ENCODE results near the gene PRUNE2.

DNA sequence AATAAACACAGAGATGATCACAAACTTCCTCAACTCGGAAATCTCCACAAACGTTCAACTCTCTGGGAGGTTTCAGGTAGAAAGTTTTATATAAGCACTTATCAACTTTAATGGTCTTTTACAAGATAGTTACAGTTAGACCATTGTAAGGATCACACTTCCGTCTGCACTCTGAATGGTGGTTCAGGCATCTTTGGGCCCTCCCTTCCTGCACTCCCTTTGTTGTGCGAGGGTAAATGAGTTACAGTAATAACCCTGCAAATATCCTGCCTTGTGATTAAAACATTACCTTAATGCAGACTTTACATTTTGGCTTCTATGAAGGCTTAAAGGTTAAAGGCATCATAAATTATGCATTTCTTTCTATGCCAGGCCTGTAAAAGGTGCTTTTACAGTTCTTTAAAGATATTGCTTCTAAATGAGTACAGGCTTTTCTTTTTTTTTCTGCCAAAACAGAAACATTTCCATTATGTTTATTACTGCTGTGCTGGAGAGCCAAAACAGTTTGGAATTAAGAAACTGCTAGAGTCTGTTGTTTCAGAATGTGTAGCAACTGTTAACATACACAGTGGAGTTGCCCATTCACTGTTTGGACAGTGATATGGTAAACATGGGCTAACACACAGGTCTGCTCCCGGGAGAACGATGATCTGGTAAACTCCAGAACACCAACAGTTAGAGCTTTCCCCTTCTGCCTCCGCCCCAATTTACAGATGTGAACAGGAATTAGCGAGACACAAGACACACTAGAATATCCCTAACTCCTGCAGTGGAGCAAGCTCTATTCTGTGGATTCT, 1.1 kb downstream of the PRUNE2 start:
- TF ChIP-seq, protein P1, sequence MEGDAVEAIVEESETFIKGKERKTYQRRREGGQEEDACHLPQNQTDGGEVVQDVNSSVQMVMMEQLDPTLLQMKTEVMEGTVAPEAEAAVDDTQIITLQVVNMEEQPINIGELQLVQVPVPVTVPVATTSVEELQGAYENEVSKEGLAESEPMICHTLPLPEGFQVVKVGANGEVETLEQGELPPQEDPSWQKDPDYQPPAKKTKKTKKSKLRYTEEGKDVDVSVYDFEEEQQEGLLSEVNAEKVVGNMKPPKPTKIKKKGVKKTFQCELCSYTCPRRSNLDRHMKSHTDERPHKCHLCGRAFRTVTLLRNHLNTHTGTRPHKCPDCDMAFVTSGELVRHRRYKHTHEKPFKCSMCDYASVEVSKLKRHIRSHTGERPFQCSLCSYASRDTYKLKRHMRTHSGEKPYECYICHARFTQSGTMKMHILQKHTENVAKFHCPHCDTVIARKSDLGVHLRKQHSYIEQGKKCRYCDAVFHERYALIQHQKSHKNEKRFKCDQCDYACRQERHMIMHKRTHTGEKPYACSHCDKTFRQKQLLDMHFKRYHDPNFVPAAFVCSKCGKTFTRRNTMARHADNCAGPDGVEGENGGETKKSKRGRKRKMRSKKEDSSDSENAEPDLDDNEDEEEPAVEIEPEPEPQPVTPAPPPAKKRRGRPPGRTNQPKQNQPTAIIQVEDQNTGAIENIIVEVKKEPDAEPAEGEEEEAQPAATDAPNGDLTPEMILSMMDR (IDR thresholded peaks at IDR 0.05), result no peak
- no peak for TF ChIP-seq POLR2A (IDR thresholded peaks at IDR 0.05)

Measured in lower leg skin (tissue), 3 donors.